ENCODE measurements around the gene DNAJA2. TPM values are rescaled to one million over a fixed set of nuclear protein-coding genes. Genes with fewer than 3 reads are reported as not detected.
"Not testable (repeated sequence)": the region's sequence is repeated elsewhere in the genome, so short reads cannot be mapped to it uniquely, and the experiment has no call there.

DNAJA2 gene
- polyA plus RNA-seq, 1 experiment = 8.3 TPM

- TF ChIP-seq CTCF (IDR thresholded peaks at IDR 0.05; ENCODE audit: insufficient read depth, low read depth, low read length) = no peak
- H3K27me3 ChIP-seq (ENCODE audit: control insufficient read depth, insufficient read depth, low read length) = no peaks in the 10 kb centered on the region
- H3K36me3 ChIP-seq (ENCODE audit: control insufficient read depth, insufficient read depth, low read length) = peaks cover 1% of the 10 kb centered on the region; the same call in 1 of the 2 replicates
- no peak overlapping the region for H3K4me3 ChIP-seq (ENCODE audit: low read depth, low read length)
- no peak for DNase-seq (ENCODE audit: low read depth)
- ChIA-PET POLR2A (no interaction called here), CTCF (interaction anchor here (2.0 kb wide), 1 partner anchor 1215 kb away, joined by 11 read pairs; no protein-coding TSS in a partner anchor)
Observed at GRCh38 chr16:46950009-46950408, 23.5 kb downstream of the DNAJA2 start.

- no peak for TF ChIP-seq CTCF (IDR thresholded peaks at IDR 0.05; ENCODE audit: insufficient read depth, low read depth, low read length)
- H3K4me3 ChIP-seq (ENCODE audit: low read depth, low read length) = no peak overlapping the region
- CTCF ChIA-PET = interaction anchor here (0.8 to 2.0 kb wide), 4 partner anchors 104 to 1215 kb away, joined by 4 to 14 read pairs (median 4); partner anchors contain the start of gene NETO2
- DNase-seq (ENCODE audit: low read depth) = no peak
- POLR2A ChIA-PET = no interaction called here
- no peaks in the 10 kb centered on the region for H3K27me3 ChIP-seq (ENCODE audit: control insufficient read depth, insufficient read depth, low read length)
- H3K36me3 ChIP-seq (ENCODE audit: control insufficient read depth, insufficient read depth, low read length) = no peaks in the 10 kb centered on the region
Observed at GRCh38 chr16:46949241-46949892, 24.1 kb downstream of the DNAJA2 start.

- POLR2A ChIA-PET = no interaction called here
- DNase-seq (ENCODE audit: low read depth) = no peak
- CTCF ChIA-PET = interaction anchor here (0.7 to 2.0 kb wide), 11 partner anchors 9 to 1271 kb away, joined by 3 to 14 read pairs (median 4); partner anchors contain the start of gene NETO2
- Histone ChIP-seq H3K4me3 (ENCODE audit: low read depth, low read length) (no peak overlapping the region), H3K36me3 (ENCODE audit: control insufficient read depth, insufficient read depth, low read length) (no peaks in the 10 kb centered on the region), H3K27me3 (ENCODE audit: control insufficient read depth, insufficient read depth, low read length) (no peaks in the 10 kb centered on the region)
- no peak for TF ChIP-seq CTCF (IDR thresholded peaks at IDR 0.05; ENCODE audit: insufficient read depth, low read depth, low read length)
Observed at GRCh38 chr16:46948548-46949166, 24.8 kb downstream of the DNAJA2 start.

- Histone ChIP-seq H3K27me3 (ENCODE audit: control insufficient read depth, insufficient read depth, low read length) (no peaks in the 10 kb centered on the region), H3K4me3 (ENCODE audit: low read depth, low read length) (no peak overlapping the region), H3K36me3 (ENCODE audit: control insufficient read depth, insufficient read depth, low read length) (no peaks in the 10 kb centered on the region)
- CTCF ChIA-PET = interaction anchor here (0.7 to 2.0 kb wide), 10 partner anchors 9 to 1271 kb away, joined by 3 to 14 read pairs (median 4); partner anchors contain the start of gene NETO2
- no peak for DNase-seq (ENCODE audit: low read depth)
- POLR2A ChIA-PET = no interaction called here
- peak; percentile 60 for TF ChIP-seq CTCF (IDR thresholded peaks at IDR 0.05; ENCODE audit: insufficient read depth, low read depth, low read length)
Observed at GRCh38 chr16:46947900-46948547, 25.4 kb downstream of the DNAJA2 start.

GRCh38 chr16:46944713-46945112 lies 28.8 kb downstream of the DNAJA2 start:
- CTCF ChIA-PET; H3K27me3 ChIP-seq (ENCODE audit: control insufficient read depth, insufficient read depth, low read length); H3K4me3 ChIP-seq (ENCODE audit: low read depth, low read length); H3K36me3 ChIP-seq (ENCODE audit: control insufficient read depth, insufficient read depth, low read length); POLR2A ChIA-PET; DNase-seq (ENCODE audit: low read depth): not testable (repeated sequence)
